ENCODE data around the gene KCNC3. TPM values are rescaled to one million over a fixed set of nuclear protein-coding genes. Genes with fewer than 3 reads are reported as not detected.

The KCNC3 gene
- total and polyA plus RNA-seq, 4 donors: 0.56 to 1.6 (median 1.1) TPM

- H3K36me3 ChIP-seq (ENCODE audit: control insufficient read depth in 4 of 4, insufficient read depth in 3 of 4, low read depth in 1 of 4, low read length in 3 of 4): no peaks in the 10 kb centered on the region
- peak overlapping the region; percentile 48 to 95 (median 65) for H3K4me3 ChIP-seq (ENCODE audit: low read depth in 1 of 3, low read length in 3 of 3)
- H3K27me3 ChIP-seq (ENCODE audit: control insufficient read depth in 4 of 4, insufficient read depth in 4 of 4, low read length in 3 of 4): no peaks in the 10 kb centered on the region
- WGBS: 11% methylated on average over 54 of the region's 54 CpGs
- peak; percentile 64 for TF ChIP-seq MAX (IDR thresholded peaks at IDR 0.05)
- TF ChIP-seq TAF1 (conservative IDR thresholded peaks at IDR 0.05): no peak
- no peak for TF ChIP-seq FOXA2 (IDR thresholded peaks at IDR 0.05)
- TF ChIP-seq REST (IDR thresholded peaks at IDR 0.05): peak; percentile 67
- TF ChIP-seq RXRA (IDR thresholded peaks at IDR 0.05): no peak
- peak; percentile 30 for TF ChIP-seq ATF3 (IDR thresholded peaks at IDR 0.05)
- DNase-seq (ENCODE audit: low spot score): peak; percentile 86
- peaks cover 13 to 41% (median 24%) of the 10 kb centered on the region in 4 donors for H3K4me1 ChIP-seq (ENCODE audit: control insufficient read depth in 4 of 4, insufficient read depth in 4 of 4, low read length in 3 of 4)
- no peaks in the 10 kb centered on the region for H3K9me3 ChIP-seq (ENCODE audit: control insufficient read depth in 4 of 4, low read length in 3 of 4)
- H3K9ac ChIP-seq (ENCODE audit: low read depth in 1 of 2, low read length in 2 of 2): peak overlapping the region; percentile 58 to 66
- peak overlapping the region; percentile 74 to 77 for H3K27ac ChIP-seq (ENCODE audit: low read depth in 1 of 2, low read length in 2 of 2)
These were observed 4.8 kb upstream of the KCNC3 start for GRCh38 chr19:50333737-50334617.

GRCh38 chr19:50333235-50333736 lies 4.1 kb upstream of the KCNC3 start:
- H3K27me3 ChIP-seq (ENCODE audit: control insufficient read depth in 4 of 4, insufficient read depth in 4 of 4, low read length in 3 of 4): no peaks in the 10 kb centered on the region
- peaks cover 13 to 45% (median 27%) of the 10 kb centered on the region in 4 donors for H3K4me1 ChIP-seq (ENCODE audit: control insufficient read depth in 4 of 4, insufficient read depth in 4 of 4, low read length in 3 of 4)

More at GRCh38 chr19:50333235-50333736, 4.1 kb upstream of the KCNC3 start:
- H3K9ac ChIP-seq (ENCODE audit: low read depth in 1 of 2, low read length in 2 of 2): peak overlapping the region; percentile 58 to 66
- DNase-seq (ENCODE audit: low spot score): peak; percentile 84
- WGBS: 2% methylated on average over 34 of the region's 34 CpGs
- TF ChIP-seq EGR1 (IDR thresholded peaks at IDR 0.05; ENCODE audit: low read depth in 2 of 2) (peak; percentile 98 to 99), FOXA1 (IDR thresholded peaks at IDR 0.05) (no peak), ZBTB33 (IDR thresholded peaks at IDR 0.05) (no peak), RAD21 (IDR thresholded peaks at IDR 0.05) (no peak), JUND (IDR thresholded peaks at IDR 0.05) (no peak), ATF3 (IDR thresholded peaks at IDR 0.05) (no peak), MAX (IDR thresholded peaks at IDR 0.05) (no peak), HNF4A (conservative IDR thresholded peaks at IDR 0.05) (no peak), SP1 (IDR thresholded peaks at IDR 0.05) (peak; percentile 41), RXRA (IDR thresholded peaks at IDR 0.05) (no peak), HNF4G (IDR thresholded peaks at IDR 0.05) (no peak), NR2F2 (IDR thresholded peaks at IDR 0.05) (no peak), YY1 (IDR thresholded peaks at IDR 0.05) (peak; percentile 57), FOXA2 (IDR thresholded peaks at IDR 0.05) (no peak), TAF1 (conservative IDR thresholded peaks at IDR 0.05) (no peak), REST (IDR thresholded peaks at IDR 0.05) (no peak), GABPA (IDR thresholded peaks at IDR 0.05 in 1 of 2, conservative IDR thresholded peaks at IDR 0.05 in 1 of 2) (no peak), CTCF (IDR thresholded peaks at IDR 0.05; ENCODE audit: low read depth, low read length, missing input control) (no peak)
- H3K9me3 ChIP-seq (ENCODE audit: control insufficient read depth in 4 of 4, low read length in 3 of 4): no peaks in the 10 kb centered on the region
- peak overlapping the region; percentile 74 to 77 for H3K27ac ChIP-seq (ENCODE audit: low read depth in 1 of 2, low read length in 2 of 2)
- H3K36me3 ChIP-seq (ENCODE audit: control insufficient read depth in 4 of 4, insufficient read depth in 3 of 4, low read depth in 1 of 4, low read length in 3 of 4): no peaks in the 10 kb centered on the region
- peak overlapping the region; percentile 48 to 95 (median 65) for H3K4me3 ChIP-seq (ENCODE audit: low read depth in 1 of 3, low read length in 3 of 3)
